T-helper 2 cell treated with Interferon-gamma antibody and Interleukin-4, amounts not matched to agents 100 ng/mL and 5 ng/mL, for 36 hours (primary cell): ENCODE results near the gene CFAP91. TPM values are rescaled to one million over a fixed set of nuclear protein-coding genes. Genes with fewer than 3 reads are reported as not detected.

Experiments
- intact Hi-C: fragments of 100-400 bp; cut with micrococcal nuclease; formaldehyde crosslinking; loops from one replicate; pipeline ENCODE4 v1.15.1; 2023
- total RNA-seq: library from RNA; stranded (reverse); gene quantifications from 2 replicates; pipeline ENCODE4 v1.2.3, GENCODE V29; 2022

CFAP91 gene
- not detected in 2 replicates for total RNA-seq

GRCh38 chr3:119702530-119703527 is at the start of gene CFAP91:
TSS of gene CFAP91 (plus strand) at chr3:119703022. CDS start at chr3:119703099, 77 bp downstream.
- intact Hi-C loops = loop anchor here (1.0 to 5.0 kb wide), 2 partner anchors 391 to 1039 kb away; partner anchors contain the start of genes GSK3B, GTF2E1 and RABL3

GRCh38 chr3:119653876-119654275 is 48.9 kb upstream of the CFAP91 start:
- intact Hi-C loops = no loop called here

GRCh38 chr3:119657887-119658702 is 44.7 kb upstream of the CFAP91 start:
- intact Hi-C loops = no loop called here

DNA sequence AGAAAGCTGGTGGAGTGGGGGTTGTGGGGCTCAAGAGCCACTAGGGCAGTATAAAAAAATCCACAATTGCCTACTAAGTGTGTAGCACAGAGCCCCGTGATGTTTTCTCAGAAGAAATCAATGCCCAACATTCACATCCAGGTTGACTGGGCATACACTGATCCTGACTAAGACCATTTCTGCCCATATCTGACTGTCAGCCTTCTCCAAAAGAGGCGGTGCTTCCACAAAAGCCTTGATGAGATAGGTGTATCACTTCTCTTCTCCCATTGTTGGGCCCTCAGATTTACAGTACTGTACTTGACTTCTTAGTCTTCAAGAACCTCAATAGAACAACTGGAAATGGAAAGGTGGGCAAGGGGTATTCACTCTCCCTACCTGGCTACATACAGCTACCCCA is 43.8 kb upstream of the CFAP91 start:
- intact Hi-C loops = no loop called here

GRCh38 chr3:119659606-119660291 is 43.1 kb upstream of the CFAP91 start:
- intact Hi-C loops = no loop called here

DNA sequence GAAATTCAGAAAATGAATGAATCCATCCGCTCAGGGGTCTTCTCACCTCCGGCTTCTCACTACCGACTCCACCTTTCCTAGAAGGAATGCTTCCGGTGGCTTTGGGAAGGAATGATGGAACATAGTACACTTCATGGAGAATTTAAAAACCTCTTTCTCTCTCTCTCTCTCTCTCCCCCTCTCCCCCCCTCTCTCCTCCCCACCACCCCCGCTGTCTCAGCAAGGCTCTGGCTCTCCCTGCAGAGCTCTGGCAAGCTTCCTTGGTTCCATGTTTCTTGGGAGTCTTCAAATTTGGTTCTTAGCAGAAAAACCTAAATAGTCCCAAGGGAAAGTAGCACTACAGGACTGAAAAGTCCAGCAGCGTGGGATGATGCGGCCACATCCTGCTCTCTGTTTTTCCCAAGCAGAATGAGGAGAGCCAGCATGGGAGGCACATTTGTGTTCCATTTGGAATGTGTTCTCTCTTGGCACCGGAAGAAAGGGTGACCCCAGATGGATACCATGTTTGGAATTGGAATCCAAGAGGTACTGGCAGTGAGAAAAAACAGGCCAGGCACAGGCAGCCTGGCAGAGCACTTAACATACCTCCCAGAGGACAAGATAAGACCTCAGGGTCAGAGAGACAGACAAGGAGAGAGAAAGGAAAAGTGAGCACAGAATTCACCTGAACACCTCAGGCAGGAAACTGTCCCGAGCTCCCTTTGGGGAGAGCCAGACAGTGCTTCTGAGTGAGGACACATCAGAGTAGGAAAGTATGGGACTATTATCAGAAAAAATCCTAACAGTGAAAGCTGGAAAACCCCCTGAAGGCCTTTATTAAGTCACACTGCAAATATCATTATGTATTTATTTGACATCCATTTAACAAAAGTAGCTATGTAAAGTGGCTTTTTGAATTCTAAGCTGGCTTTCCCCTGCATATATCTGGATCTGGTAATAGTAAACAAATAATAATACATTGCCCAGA is 42.1 kb upstream of the CFAP91 start, which contains the start of gene POPDC2:
POPDC2 (minus strand) TSS at position 116 of the 967 bp plus-strand sequence. CDS start 166 bp downstream, outside the sequence.
- intact Hi-C loops = no loop called here

DNA sequence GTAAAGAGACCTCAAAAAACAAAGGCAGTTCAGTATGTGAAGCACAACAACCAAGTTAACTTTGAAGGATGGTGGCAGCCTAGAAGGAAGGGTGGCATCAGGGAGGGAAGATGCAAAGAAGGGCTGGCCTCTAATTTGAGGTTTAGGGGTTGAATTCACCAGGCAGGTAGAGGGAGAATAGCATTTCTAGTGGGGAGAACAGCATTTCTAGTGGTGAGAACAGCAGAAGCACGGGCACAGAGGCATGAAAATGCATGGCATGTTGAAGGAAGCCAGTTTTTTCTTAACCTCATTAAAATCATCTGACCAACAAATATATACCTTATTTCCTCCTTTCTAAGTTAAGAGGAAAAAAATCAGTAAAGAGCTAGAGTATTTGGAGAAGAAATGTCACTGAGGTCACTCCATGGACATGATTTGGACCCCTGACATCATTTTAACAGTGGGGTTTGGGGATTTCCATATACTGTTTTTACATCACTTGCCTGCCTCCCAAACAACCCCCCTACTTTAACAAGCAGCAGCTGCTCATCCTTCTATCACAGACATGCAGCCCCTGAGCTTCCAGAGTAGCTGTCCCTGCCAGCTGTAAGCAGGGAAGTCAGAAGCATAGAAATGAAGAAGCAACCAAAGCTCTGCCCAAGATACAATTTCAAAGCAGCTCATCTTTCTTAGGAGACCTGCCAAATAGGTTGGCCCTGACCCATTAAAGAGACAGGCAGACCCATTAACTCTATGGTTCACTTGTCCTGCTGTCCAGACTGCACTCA is 40.0 kb upstream of the CFAP91 start:
- intact Hi-C loops = no loop called here

- intact Hi-C loops = no loop called here
These were observed 38.9 kb upstream of the CFAP91 start for GRCh38 chr3:119663885-119664284.

- intact Hi-C loops = no loop called here
These were observed 38.5 kb upstream of the CFAP91 start for GRCh38 chr3:119664370-119664769.

DNA sequence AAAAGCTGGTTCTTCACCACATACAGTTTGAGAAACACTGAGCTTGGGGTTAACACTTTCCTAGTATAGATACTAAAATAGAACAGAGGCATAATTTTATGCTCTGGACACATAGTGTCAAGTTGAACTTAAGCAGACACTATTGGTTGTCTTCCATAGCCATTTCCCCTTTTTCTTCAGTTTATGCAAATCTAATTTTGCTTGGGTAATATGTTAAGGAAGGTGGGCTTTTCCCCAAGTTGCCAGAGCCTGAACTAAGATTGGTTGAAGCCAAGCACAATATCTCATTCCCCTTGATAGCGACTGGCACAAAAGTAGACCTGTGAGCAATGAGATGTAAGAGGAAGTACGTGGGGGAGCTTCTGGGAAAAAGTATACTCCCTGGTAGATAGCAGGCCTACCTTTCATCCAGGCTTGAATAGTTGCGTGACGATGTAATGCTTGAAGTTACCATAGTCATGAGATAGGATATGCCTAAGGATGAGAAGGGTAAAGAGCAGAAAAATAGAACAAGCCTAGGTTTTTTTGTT is 37.9 kb upstream of the CFAP91 start:
- intact Hi-C loops = no loop called here

- intact Hi-C loops = no loop called here
These were observed 36.8 kb upstream of the CFAP91 start for GRCh38 chr3:119665954-119666559.

GRCh38 chr3:119669906-119670570 is 32.8 kb upstream of the CFAP91 start:
- intact Hi-C loops = no loop called here

- intact Hi-C loops = no loop called here
These were observed 30.0 kb upstream of the CFAP91 start for GRCh38 chr3:119672776-119673175.

- intact Hi-C loops = no loop called here
These were observed 28.9 kb upstream of the CFAP91 start for GRCh38 chr3:119673875-119674274.

- intact Hi-C loops = loop anchor here (5.0 kb wide), 2 partner anchors 98 to 398 kb away; partner anchors contain the start of gene ADPRH
These were observed 27.5 kb upstream of the CFAP91 start for GRCh38 chr3:119675188-119675874.

DNA sequence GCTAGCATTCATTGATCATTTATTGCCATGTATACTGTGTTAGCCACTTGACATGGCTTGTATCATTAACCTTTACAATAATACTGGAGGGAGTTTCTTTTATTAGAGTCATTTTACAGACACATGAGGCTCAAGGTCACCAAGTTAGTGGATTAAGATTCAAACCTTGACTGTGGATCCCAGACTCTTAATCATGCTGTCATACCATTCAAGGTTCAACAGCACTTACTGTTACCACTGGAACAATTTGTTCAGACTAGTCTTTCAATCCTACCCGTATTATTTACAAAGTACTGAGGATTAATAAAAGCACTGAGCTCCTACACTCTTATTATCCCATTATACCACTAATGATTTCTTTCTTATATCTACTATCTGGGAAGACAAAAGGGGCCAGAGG is 26.8 kb upstream of the CFAP91 start:
- intact Hi-C loops = loop anchor here (2.0 to 5.0 kb wide), 3 partner anchors 75 to 399 kb away; partner anchors contain the start of gene ADPRH
